Subcutaneous adipose tissue (tissue), 4 donors: ENCODE data around the gene RALGAPA1. TPM values are rescaled to one million over a fixed set of nuclear protein-coding genes. Genes with fewer than 3 reads are reported as not detected.

Experiments used
- CTCF ChIP-seq: fragments of 450-650 bp; IDR thresholded peaks from one replicate; pipeline ENCODE4 v1.5.1; 2016; ENCODE audit warnings: low read depth, mild to moderate bottlenecking, control low read depth, antibody characterized with exemption, moderate library complexity
- total RNA-seq, 4 donors: library from RNA; depleted of rRNA; stranded (reverse); fragments of >200 nt; gene quantifications; one replicate each; pipeline ENCODE4 v1.1.0, GENCODE V29; 2016

Gene RALGAPA1
- total RNA-seq, 4 donors from 2014 or later, result 48.6 to 104 (median 65.9) TPM

GRCh38 chr14:35687335-35687939 lies 121.7 kb downstream of the RALGAPA1 start:
- TF ChIP-seq CTCF, result no peak

GRCh38 chr14:35682802-35683201 lies 126.3 kb downstream of the RALGAPA1 start:
- TF ChIP-seq CTCF, result no peak

GRCh38 chr14:35678403-35679028 lies 130.6 kb downstream of the RALGAPA1 start:
- TF ChIP-seq CTCF, result no peak

- no peak for TF ChIP-seq CTCF
Measured at GRCh38 chr14:35669782-35670181, 139.3 kb downstream of the RALGAPA1 start.

GRCh38 chr14:35666429-35667043 lies 142.6 kb downstream of the RALGAPA1 start:
- TF ChIP-seq CTCF, result no peak

GRCh38 chr14:35661875-35662274 lies 147.2 kb downstream of the RALGAPA1 start:
- TF ChIP-seq CTCF, result no peak

GRCh38 chr14:35653045-35653444 lies 156.1 kb downstream of the RALGAPA1 start:
- TF ChIP-seq CTCF, result no peak
